COR-L47 (cell line): ENCODE measurements around the gene INPP5K.
"Not testable (repeated sequence)": the region's sequence is repeated elsewhere in the genome, so short reads cannot be mapped to it uniquely, and the experiment has no call there.

ENCODE experiments used
- DNase-seq: peaks from one replicate; lab custom pipeline; 2025; lab: John Stamatoyannopoulos, UW

The INPP5K gene

GRCh38 chr17:1546292-1546922, 30.0 kb upstream of the INPP5K start:
- DNase-seq: no peak

GRCh38 chr17:1545618-1546017, 29.2 kb upstream of the INPP5K start:
- no peak for DNase-seq

GRCh38 chr17:1542316-1542715, 25.9 kb upstream of the INPP5K start:
- DNase-seq: no peak

GRCh38 chr17:1541367-1541904, 25.0 kb upstream of the INPP5K start:
- DNase-seq: no peak

GRCh38 chr17:1539811-1540210, 23.4 kb upstream of the INPP5K start:
- no peak for DNase-seq

- no peak for DNase-seq
Measured at GRCh38 chr17:1535737-1536136, 19.3 kb upstream of the INPP5K start.

- DNase-seq: no peak
Measured at GRCh38 chr17:1533661-1534325, 17.4 kb upstream of the INPP5K start.

- no peak for DNase-seq
Measured at GRCh38 chr17:1532836-1533602, 16.6 kb upstream of the INPP5K start.

- DNase-seq: no peak
Measured at GRCh38 chr17:1529863-1530262, 13.5 kb upstream of the INPP5K start.

GRCh38 chr17:1526876-1527275, 10.5 kb upstream of the INPP5K start:
- not testable (repeated sequence) for DNase-seq

- no peak for DNase-seq
Measured at GRCh38 chr17:1522626-1523025, 6.2 kb upstream of the INPP5K start.

- no peak for DNase-seq
Measured at GRCh38 chr17:1521086-1521640, 4.8 kb upstream of the INPP5K start.

GRCh38 chr17:1519678-1520077, 3.3 kb upstream of the INPP5K start:
- no peak for DNase-seq

- no peak for DNase-seq
Measured at GRCh38 chr17:1518410-1518809, 2.0 kb upstream of the INPP5K start.

- no peak for DNase-seq
Measured at GRCh38 chr17:1515640-1516387, 598 bp downstream of the INPP5K start.

- no peak for DNase-seq
Measured at GRCh38 chr17:1512351-1512750, 4.1 kb downstream of the INPP5K start.

- no peak for DNase-seq
Measured at GRCh38 chr17:1511756-1512321, 4.6 kb downstream of the INPP5K start.

- DNase-seq: no peak
Measured at GRCh38 chr17:1511290-1511689, 5.1 kb downstream of the INPP5K start.

GRCh38 chr17:1509290-1509881, 7.0 kb downstream of the INPP5K start:
- DNase-seq: no peak

GRCh38 chr17:1508709-1509108, 7.7 kb downstream of the INPP5K start:
- DNase-seq: not testable (repeated sequence)

GRCh38 chr17:1506649-1507267, 9.7 kb downstream of the INPP5K start:
- DNase-seq: no peak
